SH-SY5Y (cell line): ENCODE measurements around the gene STRIP1.

Experiments
- GATA2 ChIP-seq: IDR thresholded peaks from 2 replicates; pipeline ENCODE4 v1.6.1; 2011; ENCODE audit warnings: mild to moderate bottlenecking, low read depth, low read length
- GATA3 ChIP-seq: IDR thresholded peaks from 2 replicates; pipeline ENCODE4 v1.6.1; 2011; ENCODE audit warnings: low read depth, mild to moderate bottlenecking, low read length, moderate library complexity

The STRIP1 gene

DNA sequence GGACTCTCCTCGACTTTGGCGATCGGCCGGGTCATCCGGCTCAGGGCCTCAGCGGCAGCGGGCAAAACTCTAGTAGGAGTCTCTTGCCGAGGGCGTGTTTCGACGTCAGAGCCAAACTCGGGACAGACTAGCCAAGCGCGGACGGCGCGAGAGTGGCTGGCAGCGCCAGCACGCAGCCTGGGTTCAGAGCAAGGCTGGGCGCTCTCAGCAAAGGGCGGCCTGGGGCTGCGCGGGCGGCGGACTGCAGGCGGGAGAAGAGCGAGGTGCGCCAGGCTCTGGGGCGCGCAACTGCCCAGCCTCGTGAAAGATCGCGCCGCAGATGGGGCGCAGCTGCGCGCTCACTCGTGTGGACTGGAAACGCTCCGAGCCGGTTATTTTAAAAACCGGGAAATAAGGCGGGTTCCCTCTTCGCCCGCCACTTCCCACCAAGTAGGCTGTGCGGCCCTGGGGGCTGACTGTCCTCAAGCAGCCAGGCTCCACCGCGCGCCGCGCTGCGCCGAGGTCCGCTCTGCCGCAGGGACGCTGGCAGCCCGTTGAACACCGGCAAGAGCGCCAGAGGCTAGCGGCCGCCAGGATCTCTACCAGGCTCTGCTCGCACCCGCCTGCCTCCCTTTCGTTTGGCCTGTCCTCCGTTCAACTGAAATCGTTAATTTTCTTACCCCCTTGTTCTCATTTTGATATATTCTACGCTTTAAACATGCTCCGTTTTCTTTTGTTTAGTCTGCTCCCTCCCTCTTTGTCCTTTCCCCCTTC, 33.6 kb downstream of the STRIP1 start:
- TF ChIP-seq GATA2 (no peak), GATA3 (no peak)

DNA sequence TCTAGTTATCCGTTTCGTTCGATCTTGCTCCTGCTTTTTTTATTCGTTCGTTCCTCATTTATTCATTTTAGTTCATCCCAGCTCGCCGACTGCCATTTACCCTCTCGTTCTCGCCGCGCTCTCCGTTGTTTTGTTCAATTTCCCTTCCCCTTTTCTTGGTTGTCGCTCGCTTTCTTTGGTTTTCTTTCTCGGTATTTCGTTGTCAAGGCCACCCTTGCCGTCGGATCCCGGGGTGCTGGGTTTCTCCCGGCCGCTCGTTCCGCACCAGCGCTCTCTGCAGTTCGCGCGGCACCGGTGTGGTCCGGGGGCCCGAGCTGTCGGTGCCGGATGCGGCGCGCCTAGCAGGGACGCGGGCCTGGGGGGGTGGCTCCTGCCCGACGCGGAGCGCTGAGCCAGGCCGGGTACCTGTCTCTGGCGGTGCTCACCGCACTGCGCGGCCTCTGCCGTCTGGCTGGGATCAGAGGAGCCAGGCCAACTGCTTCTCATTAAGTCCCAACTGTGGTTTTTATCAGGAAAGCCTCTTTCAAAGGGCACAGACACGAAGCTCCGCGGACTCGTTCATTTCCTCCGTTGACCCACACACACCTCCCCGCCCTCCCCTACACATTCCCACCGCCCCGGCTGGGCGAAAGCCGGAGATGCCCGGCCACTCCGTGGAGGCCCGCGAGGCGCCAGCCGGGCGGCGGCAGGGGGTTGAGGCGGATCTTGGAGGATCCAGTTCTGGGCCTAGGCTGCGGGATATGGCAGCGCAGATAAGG, 34.4 kb downstream of the STRIP1 start:
- TF ChIP-seq GATA3 (no peak), GATA2 (no peak)

DNA sequence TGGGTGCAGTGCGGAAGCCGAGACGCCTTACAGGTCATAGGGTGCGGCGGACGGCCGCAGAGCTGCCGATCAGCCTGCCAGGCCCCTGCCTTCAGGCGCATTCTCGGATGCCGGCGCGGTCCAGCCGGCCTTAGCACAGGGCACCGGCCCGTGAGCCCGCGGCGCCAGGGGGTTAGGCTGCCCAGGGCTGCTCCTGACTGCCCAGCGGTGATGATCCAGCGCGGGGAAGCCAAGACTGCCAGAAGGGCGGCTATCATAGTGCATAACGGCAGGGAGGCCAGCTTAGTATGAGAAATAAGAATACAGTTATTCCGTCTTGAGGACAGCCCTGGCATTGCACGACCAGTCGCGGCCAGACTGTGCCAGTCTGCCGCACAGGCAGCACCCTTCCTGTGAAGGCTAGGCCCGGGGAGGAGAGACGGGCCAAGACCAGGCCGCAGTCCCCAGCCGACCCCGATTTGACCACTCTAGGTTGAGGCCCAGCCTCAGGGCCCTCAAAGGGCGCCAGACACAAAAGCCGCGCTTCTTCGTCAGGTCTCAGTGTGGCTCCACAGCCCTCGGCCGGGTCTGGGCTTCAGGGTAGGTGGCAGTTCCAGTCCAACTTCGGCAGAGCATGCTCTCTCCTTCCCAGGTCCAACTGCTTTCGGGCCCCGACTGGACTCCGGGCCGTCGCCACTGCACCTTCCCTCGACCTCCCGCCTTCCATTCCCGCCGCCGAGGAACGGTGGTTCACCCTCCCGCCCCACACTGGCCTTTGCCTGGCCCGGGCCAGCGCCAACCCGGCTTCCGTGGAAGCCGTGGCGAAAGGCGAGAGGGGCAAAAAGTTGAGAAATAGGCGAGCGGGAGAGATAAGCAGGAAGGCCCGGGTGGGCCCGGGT, 35.2 kb downstream of the STRIP1 start:
- TF ChIP-seq GATA3 = no peak
- no peak for TF ChIP-seq GATA2

DNA sequence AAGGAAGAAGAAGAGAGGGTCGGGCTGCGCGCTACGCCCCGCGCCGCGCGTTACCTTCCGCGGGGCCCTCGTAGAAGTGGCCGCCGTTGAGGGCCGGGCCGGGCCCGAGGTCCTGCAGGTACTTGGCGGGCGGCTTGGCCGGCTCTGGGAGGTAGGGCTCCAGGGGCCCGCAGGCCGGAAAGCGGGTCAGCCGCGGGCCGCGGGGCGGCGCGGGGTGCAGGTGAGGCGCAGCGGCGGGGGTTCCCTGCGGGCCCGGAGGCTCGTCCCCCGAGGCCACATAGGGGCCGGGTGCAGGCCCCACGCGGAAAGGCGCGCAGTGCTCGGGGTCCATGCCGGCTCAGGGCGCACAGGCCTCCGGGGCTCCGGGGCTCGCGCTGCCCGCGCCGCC, 35.9 kb downstream of the STRIP1 start:
- TF ChIP-seq GATA2 (no peak), GATA3 (no peak)

DNA sequence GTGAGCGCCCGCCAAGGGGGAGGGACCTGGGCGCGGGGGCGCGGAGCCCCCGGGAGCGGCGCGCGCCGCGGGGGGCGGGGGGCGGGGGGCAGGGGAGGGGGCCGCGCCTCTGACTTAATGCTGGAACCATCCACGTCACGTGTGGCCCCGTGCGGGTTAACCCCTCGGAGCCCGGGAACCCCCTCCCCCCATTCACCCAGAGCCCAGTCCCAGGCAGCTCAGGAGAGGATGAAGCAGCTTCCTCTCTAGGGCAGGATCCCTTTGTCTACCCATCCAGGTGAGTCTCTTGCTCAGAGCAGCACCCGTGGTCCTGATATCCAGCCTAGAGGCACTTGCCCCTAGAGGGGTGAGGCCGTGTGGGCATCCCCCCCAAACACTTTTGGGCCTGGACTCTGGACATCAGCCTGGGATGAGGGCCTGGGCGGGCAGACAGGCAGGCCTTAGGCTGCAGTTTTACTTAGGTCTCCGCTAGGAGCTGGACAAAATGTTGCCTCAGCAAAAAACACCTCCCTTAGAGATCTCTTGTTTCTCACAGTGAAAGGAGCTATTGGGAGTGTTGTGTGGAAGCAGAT, 36.3 kb downstream of the STRIP1 start, which contains the start of gene ALX3:
Gene ALX3, minus strand, starts transcription at position 2 of the 572 bp plus-strand sequence. CDS start 60 bp downstream, outside the sequence.
- TF ChIP-seq GATA2 (no peak), GATA3 (no peak)

DNA sequence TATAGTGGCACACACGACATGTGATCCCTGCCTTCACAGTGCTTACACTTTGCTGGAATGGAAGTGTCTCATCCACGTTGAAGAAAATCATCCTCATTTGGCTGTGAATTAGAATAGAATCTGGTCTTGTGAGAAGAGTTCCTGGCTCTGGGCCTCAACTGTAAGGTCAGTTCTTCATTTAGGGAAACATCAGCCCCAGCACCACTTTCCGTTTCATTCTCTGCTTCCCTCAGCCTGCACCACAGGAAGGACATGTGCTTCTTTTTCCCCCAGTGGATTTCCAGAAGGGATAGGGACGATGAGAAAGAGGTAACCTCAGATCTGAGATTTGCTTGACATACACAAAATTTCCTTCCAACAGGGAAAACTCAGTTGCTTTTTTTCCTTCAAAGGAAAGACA, 39.7 kb downstream of the STRIP1 start:
- no peak for TF ChIP-seq GATA2
- no peak for TF ChIP-seq GATA3

DNA sequence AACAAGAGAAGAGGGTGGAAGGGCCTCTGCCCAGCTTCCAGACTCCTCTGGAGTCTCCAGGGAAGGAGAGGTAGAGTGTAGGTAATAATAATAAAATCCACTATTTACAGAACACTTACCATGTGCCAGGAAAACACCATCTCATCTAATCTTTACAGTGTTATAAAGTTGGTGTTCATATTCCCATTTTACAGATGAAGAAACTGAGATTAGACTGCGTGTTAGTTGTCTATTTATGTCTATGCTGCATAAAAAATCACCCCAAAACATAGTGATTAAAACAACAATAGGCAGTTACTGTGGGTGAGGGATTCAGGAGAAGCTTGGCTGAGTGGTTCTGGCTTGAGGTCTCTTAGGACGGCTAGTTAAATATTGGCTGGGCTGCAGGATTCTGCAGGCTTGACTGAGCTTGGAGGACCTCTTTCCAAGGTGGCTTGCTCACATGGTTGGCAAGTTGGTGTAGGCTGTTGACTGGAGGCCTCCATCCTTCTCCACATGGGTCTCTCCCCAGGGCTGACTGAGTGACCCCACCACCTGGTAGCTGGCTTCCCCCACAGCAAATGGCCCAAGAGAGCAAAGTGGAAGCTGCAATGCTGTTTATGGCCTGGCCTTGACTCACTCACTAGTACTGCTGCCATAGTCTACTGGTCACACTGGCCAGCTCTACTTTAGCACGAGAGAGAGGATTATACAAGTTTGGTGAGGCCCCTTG, 42.5 kb downstream of the STRIP1 start:
- TF ChIP-seq GATA3 (no peak), GATA2 (no peak)

GRCh38 chr1:110081061-110081460, 46.6 kb downstream of the STRIP1 start:
- TF ChIP-seq GATA2 (no peak), GATA3 (no peak)

- TF ChIP-seq GATA2 (no peak), GATA3 (no peak)
Observed at GRCh38 chr1:110082477-110082876, 48.1 kb downstream of the STRIP1 start.

- no peak for TF ChIP-seq GATA2
- TF ChIP-seq GATA3 = no peak
Observed at GRCh38 chr1:110083061-110083865, 48.8 kb downstream of the STRIP1 start.

DNA sequence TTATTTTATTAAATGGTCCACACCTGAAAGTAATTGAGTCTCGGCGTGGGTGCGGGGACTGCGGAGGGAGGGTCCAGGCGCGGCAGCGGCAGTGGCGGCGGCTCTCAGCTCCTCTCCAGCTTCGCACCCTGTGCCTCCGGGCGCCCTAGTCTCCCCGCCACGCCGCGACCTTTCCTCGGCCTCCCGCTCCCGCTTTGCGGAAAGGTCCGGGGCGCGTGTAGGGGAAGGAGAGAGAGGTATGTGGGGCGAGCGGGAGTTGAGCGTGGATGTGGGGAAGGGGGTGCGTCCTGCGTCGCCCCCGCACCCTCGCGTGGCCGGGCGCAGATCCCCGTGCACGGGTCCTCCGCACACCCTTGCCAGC, 49.4 kb downstream of the STRIP1 start:
- no peak for TF ChIP-seq GATA3
- no peak for TF ChIP-seq GATA2

GRCh38 chr1:110084227-110085078, 50.0 kb downstream of the STRIP1 start:
- TF ChIP-seq GATA2 (no peak), GATA3 (no peak)
